Caco-2 (cell line): Measurements from ENCODE around the gene TAMALIN. TPM values are rescaled to one million over a fixed set of nuclear protein-coding genes. Genes with fewer than 3 reads are reported as not detected.
A peak's percentile ranks its signal among the peaks of the same experiment; 100 is the strongest.

Experiments used
- BruUV-seq: library from RNA; stranded (reverse); fragments of 400-500 nt; replicated peaks from 2 replicates; lab custom pipeline; 2021; lab: Mats Ljungman, UMichigan
- CTCF ChIA-PET: fragments of 300-600 bp; sonication (Branson Sonifier 250); formaldehyde crosslinking; loops from one replicate; lab custom pipeline; 2022; ENCODE audit warnings: antibody characterized with exemption; lab: Charles Lee
- POLR2A ChIA-PET: fragments of 300-600 bp; sonication (Branson Sonifier 250); formaldehyde crosslinking; loops from one replicate; lab custom pipeline; 2022; ENCODE audit warnings: antibody characterized with exemption; lab: Charles Lee
- DNase-seq, 2 experiments: peaks; one replicate each; pipeline versions ENCODE4 v3.0.0 to v3.0.0-alpha.2; 2020 to 2022
- H3K27me3 ChIP-seq: replicated peaks from 2 replicates; pipeline ENCODE4 v1.6.0; 2011; ENCODE audit warnings: low read length; ENCODE audit not compliant: control insufficient read depth, insufficient read depth
- H3K36me3 ChIP-seq: 2 replicates; pipeline ENCODE4 v1.5.1; 2011; ENCODE audit warnings: low read length; ENCODE audit not compliant: control insufficient read depth, insufficient read depth
- H3K4me1 ChIP-seq: fragments of 250-450 bp; sonication (Bioruptor Pico); 2 replicates; pipeline ENCODE4 v1.5.1; 2020; ENCODE audit warnings: mild to moderate bottlenecking
- H3K4me3 ChIP-seq: 2 replicates; pipeline ENCODE4 v1.5.1; 2011; ENCODE audit warnings: low read depth, mild to moderate bottlenecking, control low read depth, low read length
- H3K9me3 ChIP-seq: fragments of 250-450 bp; sonication (Bioruptor Pico); 2 replicates; pipeline ENCODE4 v1.5.1; 2020; ENCODE audit warnings: mild to moderate bottlenecking, moderate library complexity
- H3K27ac Mint-ChIP-seq: one replicate; pipeline ENCODE4 v1.8.0; 2022; ENCODE audit warnings: mixed read lengths; ENCODE audit not compliant: unreplicated experiment
- H3K27me3 Mint-ChIP-seq: one replicate; pipeline ENCODE4 v1.8.0; 2022; ENCODE audit warnings: mixed read lengths; ENCODE audit not compliant: insufficient read depth, unreplicated experiment
- H3K36me3 Mint-ChIP-seq: one replicate; pipeline ENCODE4 v1.8.0; 2022; ENCODE audit warnings: mild to moderate bottlenecking, mixed read lengths; ENCODE audit not compliant: insufficient read depth, unreplicated experiment
- H3K4me1 Mint-ChIP-seq: one replicate; pipeline ENCODE4 v1.8.0; 2022; ENCODE audit warnings: low read depth, mixed read lengths; ENCODE audit not compliant: unreplicated experiment
- H3K4me3 Mint-ChIP-seq: one replicate; pipeline ENCODE4 v1.8.0; 2022; ENCODE audit warnings: mild to moderate bottlenecking, moderate library complexity, mixed read lengths; ENCODE audit not compliant: unreplicated experiment
- H3K9me3 Mint-ChIP-seq: one replicate; pipeline ENCODE4 v1.8.0; 2022; ENCODE audit warnings: mixed read lengths; ENCODE audit not compliant: unreplicated experiment
- intact Hi-C: fragments of 100-400 bp; cut with micrococcal nuclease; formaldehyde crosslinking; loops from one replicate; pipeline ENCODE4 v1.10.0; 2022; ENCODE audit not compliant: unreplicated experiment
- total RNA-seq: library from RNA; stranded (reverse); gene quantifications from 2 replicates; pipeline ENCODE4 v1.2.3, GENCODE V29; 2022
- TF ChIP-seq, protein P1 (sequence below), 2 experiments: fragments of 200-600 bp in 1 of 2; IDR thresholded peaks; 1 replicate in 1 of 2; 2 replicates in 1 of 2; pipeline versions ENCODE4 v1.5.1 to v1.8.0; 2011 to 2022; ENCODE audit warnings: antibody characterized with exemption in 1 of 2, control low read depth in 1 of 2, inconsistent platforms in 1 of 2, low read depth in 1 of 2, low read length in 1 of 2, mild to moderate bottlenecking in 1 of 2, moderate library complexity in 1 of 2; ENCODE audit not compliant: insufficient read depth in 1 of 2, severe bottlenecking in 1 of 2, unreplicated experiment in 1 of 2

Gene TAMALIN
- total RNA-seq, 1 experiment from 2014 or later = 4.1 TPM

DNA sequence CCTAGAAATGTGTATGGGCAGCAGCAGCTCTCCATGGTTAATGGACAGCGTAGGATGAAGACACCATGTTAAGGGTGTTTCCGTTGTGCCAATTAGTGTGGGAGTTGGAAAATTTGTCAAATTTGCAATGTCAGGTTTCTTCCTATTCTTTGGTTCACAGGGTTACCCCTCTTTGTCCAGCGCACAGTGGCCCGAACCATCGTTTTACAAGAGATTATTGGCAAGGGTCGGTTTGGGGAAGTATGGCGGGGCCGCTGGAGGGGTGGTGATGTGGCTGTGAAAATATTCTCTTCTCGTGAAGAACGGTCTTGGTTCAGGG is 26.0 kb upstream of the TAMALIN start:
- TF ChIP-seq, protein P1, sequence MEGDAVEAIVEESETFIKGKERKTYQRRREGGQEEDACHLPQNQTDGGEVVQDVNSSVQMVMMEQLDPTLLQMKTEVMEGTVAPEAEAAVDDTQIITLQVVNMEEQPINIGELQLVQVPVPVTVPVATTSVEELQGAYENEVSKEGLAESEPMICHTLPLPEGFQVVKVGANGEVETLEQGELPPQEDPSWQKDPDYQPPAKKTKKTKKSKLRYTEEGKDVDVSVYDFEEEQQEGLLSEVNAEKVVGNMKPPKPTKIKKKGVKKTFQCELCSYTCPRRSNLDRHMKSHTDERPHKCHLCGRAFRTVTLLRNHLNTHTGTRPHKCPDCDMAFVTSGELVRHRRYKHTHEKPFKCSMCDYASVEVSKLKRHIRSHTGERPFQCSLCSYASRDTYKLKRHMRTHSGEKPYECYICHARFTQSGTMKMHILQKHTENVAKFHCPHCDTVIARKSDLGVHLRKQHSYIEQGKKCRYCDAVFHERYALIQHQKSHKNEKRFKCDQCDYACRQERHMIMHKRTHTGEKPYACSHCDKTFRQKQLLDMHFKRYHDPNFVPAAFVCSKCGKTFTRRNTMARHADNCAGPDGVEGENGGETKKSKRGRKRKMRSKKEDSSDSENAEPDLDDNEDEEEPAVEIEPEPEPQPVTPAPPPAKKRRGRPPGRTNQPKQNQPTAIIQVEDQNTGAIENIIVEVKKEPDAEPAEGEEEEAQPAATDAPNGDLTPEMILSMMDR (IDR thresholded peaks at IDR 0.05; ENCODE audit: insufficient read depth in 1 of 2, low read depth in 1 of 2, low read length in 1 of 2, severe bottlenecking in 1 of 2, unreplicated experiment in 1 of 2) = no peak
- ChIA-PET POLR2A (no interaction called here), CTCF (interaction anchor here (0.5 to 3.0 kb wide), 9 partner anchors 9 to 89 kb away, joined by 3 to 26 read pairs (median 5); no protein-coding TSS in a partner anchor)
- Mint-ChIP-seq H3K4me1 (peaks cover 45% of the 10 kb centered on the region), H3K27me3 (no peaks in the 10 kb centered on the region), H3K27ac (peak overlapping the region; percentile 87), H3K4me3 (peak overlapping the region; percentile 32), H3K9me3 (no peaks in the 10 kb centered on the region), H3K36me3 (peaks cover 92% of the 10 kb centered on the region)
- H3K4me1 ChIP-seq = peaks cover 47% of the 10 kb centered on the region
- DNase-seq = no peak
- no peak overlapping the region for H3K4me3 ChIP-seq
- no TSS peak for BruUV-seq
- no peaks in the 10 kb centered on the region for H3K27me3 ChIP-seq
- H3K9me3 ChIP-seq = no peaks in the 10 kb centered on the region
- peaks cover 16% of the 10 kb centered on the region for H3K36me3 ChIP-seq
- intact Hi-C loops = loop anchor here (1.0 kb wide), 4 partner anchors 8 to 85 kb away; no protein-coding TSS in a partner anchor

DNA sequence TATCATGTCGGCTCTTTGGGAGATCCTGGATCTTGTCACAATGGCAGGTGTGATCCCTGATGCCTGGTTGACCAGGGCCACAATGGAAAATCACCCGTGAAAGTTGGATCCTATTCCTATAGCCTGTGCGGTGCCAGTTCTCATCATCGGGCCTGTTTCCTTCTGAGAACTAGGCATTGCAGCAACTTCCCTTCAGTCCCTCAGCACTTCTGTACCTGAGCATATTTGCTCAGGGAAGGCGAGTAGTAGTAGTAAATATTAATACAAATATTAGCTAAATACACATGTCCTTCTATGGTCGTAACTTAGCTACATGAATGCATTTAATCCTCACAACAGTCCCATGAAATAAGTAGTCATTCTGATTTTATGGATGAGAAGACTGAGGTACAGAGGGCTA is 22.1 kb upstream of the TAMALIN start:
- Mint-ChIP-seq H3K36me3 (peaks cover 92% of the 10 kb centered on the region), H3K27ac (no peak overlapping the region), H3K4me3 (no peak overlapping the region), H3K9me3 (no peaks in the 10 kb centered on the region), H3K27me3 (no peaks in the 10 kb centered on the region), H3K4me1 (peaks cover 18% of the 10 kb centered on the region)
- peaks cover 12% of the 10 kb centered on the region for H3K36me3 ChIP-seq
- peaks cover 12% of the 10 kb centered on the region for H3K4me1 ChIP-seq
- H3K27me3 ChIP-seq = no peaks in the 10 kb centered on the region
- no peak for DNase-seq
- no peaks in the 10 kb centered on the region for H3K9me3 ChIP-seq
- POLR2A ChIA-PET = no interaction called here
- CTCF ChIA-PET = interaction anchor here (1.1 to 1.7 kb wide), 3 partner anchors 9 to 109 kb away, joined by 3 to 5 read pairs (median 3); no protein-coding TSS in a partner anchor
- TF ChIP-seq, protein P1 (IDR thresholded peaks at IDR 0.05; ENCODE audit: insufficient read depth in 1 of 2, low read depth in 1 of 2, low read length in 1 of 2, severe bottlenecking in 1 of 2, unreplicated experiment in 1 of 2) = no peak
- H3K4me3 ChIP-seq = no peak overlapping the region
- no TSS peak for BruUV-seq
- intact Hi-C loops = no loop called here

- POLR2A ChIA-PET = no interaction called here
- BruUV-seq = no TSS peak
Measured at GRCh38 chr12:51985154-51985835, 21.5 kb upstream of the TAMALIN start.

More at GRCh38 chr12:51985154-51985835, 21.5 kb upstream of the TAMALIN start:
- H3K9me3 Mint-ChIP-seq = no peaks in the 10 kb centered on the region
- CTCF ChIA-PET = interaction anchor here (0.6 to 1.7 kb wide), 3 partner anchors 8 to 110 kb away, joined by 3 to 8 read pairs (median 5); no protein-coding TSS in a partner anchor
- intact Hi-C loops = no loop called here
- no peak overlapping the region for H3K4me3 ChIP-seq
- H3K4me3 Mint-ChIP-seq = no peak overlapping the region
- H3K4me1 ChIP-seq = peaks cover 6% of the 10 kb centered on the region; the same call in 1 of the 2 replicates
- H3K27me3 Mint-ChIP-seq = no peaks in the 10 kb centered on the region
- H3K9me3 ChIP-seq = no peaks in the 10 kb centered on the region
- peaks cover 12% of the 10 kb centered on the region for H3K4me1 Mint-ChIP-seq
- H3K27ac Mint-ChIP-seq = no peak overlapping the region
- peaks cover 89% of the 10 kb centered on the region for H3K36me3 Mint-ChIP-seq
- no peak for DNase-seq
- TF ChIP-seq, protein P1 (IDR thresholded peaks at IDR 0.05; ENCODE audit: insufficient read depth in 1 of 2, low read depth in 1 of 2, low read length in 1 of 2, severe bottlenecking in 1 of 2, unreplicated experiment in 1 of 2) = no peak
- no peaks in the 10 kb centered on the region for H3K27me3 ChIP-seq
- H3K36me3 ChIP-seq = peaks cover 12% of the 10 kb centered on the region
